Right cardiac atrium (tissue), 5 donors: ENCODE measurements around the gene ZNF296. TPM values are rescaled to one million over a fixed set of nuclear protein-coding genes. Genes with fewer than 3 reads are reported as not detected.

Experiments
- ATAC-seq, 2 donors: fragments of 200-7000 bp; cut with Tn5 transposase; one replicate each; pipeline versions ENCODE4 v1.8.0 to v1.9.1; 2020; ENCODE audit warnings: moderate library complexity in 2 of 2, mild to moderate bottlenecking in 1 of 2
- DNase-seq, 3 donors: peaks; one replicate each; pipeline ENCODE4 v3.0.0-alpha.2; 2020
- H3K27ac ChIP-seq: one replicate; pipeline ENCODE4 v1.5.1; 2013; ENCODE audit warnings: mild to moderate bottlenecking, low read length, control low read depth, moderate library complexity
- H3K27me3 ChIP-seq: one replicate; pipeline ENCODE4 v1.6.1; 2013; ENCODE audit not compliant: control insufficient read depth, insufficient read depth
- H3K4me1 ChIP-seq: one replicate; pipeline ENCODE4 v1.6.1; 2013; ENCODE audit warnings: low read length; ENCODE audit not compliant: control insufficient read depth, insufficient read depth
- H3K4me3 ChIP-seq: one replicate; pipeline ENCODE4 v1.5.1; 2013; ENCODE audit warnings: low read length, control low read depth
- H3K9me3 ChIP-seq: one replicate; pipeline ENCODE4 v1.6.1; 2013; ENCODE audit warnings: low read length; ENCODE audit not compliant: control insufficient read depth
- WGBS: extraction: QIAGEN DNeasy Blood & Tissue Kit; methylation state at CpG from one replicate; pipeline ENCODE4 v1.1.7; 2013; 5-methylcytosine and 5-hydroxymethylcytosine counted together
- intact Hi-C, 4 donors: fragments of 100-400 bp; cut with DNase I; formaldehyde crosslinking; loops; one replicate each; pipeline versions ENCODE4 v1.11.0 to v1.14.0; 2022 to 2023
- polyA plus RNA-seq: library from polyadenylated mRNA; stranded (reverse); fragments of 200-250 nt; gene quantifications from one replicate; pipeline ENCODE4 v1.2.3, GENCODE V29; 2013
- total RNA-seq, 4 donors: library from RNA; stranded (reverse); fragmentation: NEBNext Ultra II Directional; extraction: Animal tissue kit (Norgen Biotek cat#: 25700); gene quantifications; one replicate each; pipeline ENCODE4 v1.2.1, GENCODE V29; 2021
- donor health status: healthy with polysubstance abuse.
- donor health status: DM: no; HTN: yes; CAD: no.
- donor health status: DM: no; HTN: no; CAD: no.
- donor health status: DM: no; HTN: yes; CAD: no; lungs with severe emphysema.
- donor health status: DM: yes; HTN: yes; CAD: no.

The ZNF296 gene
- total and polyA plus RNA-seq, 5 donors, result 0.25 to 0.35 (median 0.27) TPM; not detected in 1

DNA sequence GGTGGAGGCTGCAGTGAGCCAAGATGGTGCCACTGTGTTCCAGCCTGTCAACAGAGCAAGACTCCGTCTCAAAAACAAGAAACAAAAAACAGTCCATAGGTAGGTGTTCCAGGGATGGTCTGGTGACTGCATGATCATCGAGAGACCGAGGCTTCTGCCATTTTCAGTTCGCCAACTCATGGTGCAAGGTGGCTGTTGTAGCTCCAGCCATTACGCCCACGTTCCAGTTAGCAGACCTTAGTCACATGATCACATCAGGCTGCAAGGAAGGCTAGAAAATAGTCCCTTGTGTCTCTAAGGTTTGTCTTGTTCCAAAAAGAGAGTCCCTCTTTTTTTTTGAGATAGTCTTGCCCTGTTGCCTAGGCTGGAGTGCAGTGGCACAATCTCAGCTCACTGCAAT is 40.5 kb downstream of the ZNF296 start:
- Histone ChIP-seq H3K9me3 (no peaks in the 10 kb centered on the region), H3K4me3 (no peak overlapping the region), H3K27ac (no peak overlapping the region), H3K27me3 (no peaks in the 10 kb centered on the region), H3K4me1 (peaks cover 4% of the 10 kb centered on the region)
- DNase-seq (no peak), ATAC-seq (no peak)
- intact Hi-C loops, result no loop called here
- 95% methylated on average over 6 of the region's 6 CpGs for WGBS

DNA sequence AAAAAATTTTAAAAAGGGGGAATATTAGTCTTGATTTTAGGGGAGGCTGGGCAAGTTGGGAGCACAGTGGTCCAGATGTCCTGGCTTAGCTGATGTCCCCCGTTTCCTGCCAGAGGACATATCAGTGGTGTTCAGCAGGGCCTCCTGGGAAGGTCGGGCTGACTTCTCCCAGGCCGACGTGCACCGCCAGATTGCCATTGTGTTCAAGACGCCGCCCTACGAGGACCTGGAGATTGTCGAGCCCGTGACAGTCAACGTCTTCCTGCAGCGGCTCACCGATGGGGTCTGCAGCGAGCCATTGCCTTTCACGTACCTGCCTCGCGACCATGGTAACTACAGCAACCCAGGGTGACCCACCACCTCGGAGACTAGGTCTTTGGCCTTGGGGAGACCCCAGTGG is 43.9 kb downstream of the ZNF296 start:
- no peak overlapping the region for H3K27ac ChIP-seq
- intact Hi-C loops, result no loop called here
- H3K4me3 ChIP-seq, result no peak overlapping the region
- WGBS, result 77% methylated on average over 18 of the region's 18 CpGs
- no peak for DNase-seq
- ATAC-seq, result no peak
- H3K4me1 ChIP-seq, result no peaks in the 10 kb centered on the region
- no peaks in the 10 kb centered on the region for H3K27me3 ChIP-seq
- no peaks in the 10 kb centered on the region for H3K9me3 ChIP-seq

DNA sequence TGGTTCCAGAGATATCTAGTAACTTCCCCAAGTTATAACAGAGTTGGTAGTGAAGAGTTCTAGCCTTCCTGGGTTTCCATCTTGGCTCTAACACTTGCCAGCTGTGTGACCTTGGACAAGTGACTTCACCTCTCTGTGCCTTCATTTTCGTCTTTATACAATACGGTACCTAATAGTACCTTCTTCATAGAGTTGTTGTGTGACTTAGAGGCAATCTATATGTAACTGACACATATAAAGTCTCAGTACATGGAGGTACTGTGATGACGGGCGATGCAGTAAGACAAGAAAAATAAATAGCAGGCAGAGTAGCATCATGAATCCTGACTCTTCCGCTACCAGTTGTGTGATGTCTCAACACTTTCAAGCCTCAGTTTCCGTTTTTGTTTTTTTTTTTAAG is 45.5 kb downstream of the ZNF296 start:
- WGBS, result 89% methylated on average over 6 of the region's 6 CpGs
- no peaks in the 10 kb centered on the region for H3K27me3 ChIP-seq
- no peak overlapping the region for H3K4me3 ChIP-seq
- DNase-seq (no peak), ATAC-seq (no peak)
- H3K9me3 ChIP-seq, result no peaks in the 10 kb centered on the region
- intact Hi-C loops, result no loop called here
- no peaks in the 10 kb centered on the region for H3K4me1 ChIP-seq
- no peak overlapping the region for H3K27ac ChIP-seq

DNA sequence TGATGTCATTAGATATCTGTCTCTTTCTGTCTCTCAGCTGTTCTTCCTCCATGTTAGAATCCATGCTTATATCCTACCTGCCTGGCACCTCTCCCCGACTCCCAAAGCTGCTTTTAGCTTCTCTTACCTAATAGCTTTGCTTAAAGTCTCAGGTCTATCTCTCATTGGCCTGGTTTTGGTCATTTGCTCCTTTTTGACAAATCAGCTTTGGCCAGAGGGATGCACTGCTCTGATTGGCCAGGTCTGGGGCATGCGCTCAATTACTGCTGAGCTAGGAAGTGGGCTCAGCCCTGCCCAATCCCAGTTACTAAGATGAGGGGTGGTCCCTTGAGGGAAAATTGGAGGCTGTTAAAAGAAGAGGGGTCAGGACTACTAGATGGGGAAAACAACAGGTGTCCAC is 48.9 kb downstream of the ZNF296 start:
- no peaks in the 10 kb centered on the region for H3K4me1 ChIP-seq

DNA sequence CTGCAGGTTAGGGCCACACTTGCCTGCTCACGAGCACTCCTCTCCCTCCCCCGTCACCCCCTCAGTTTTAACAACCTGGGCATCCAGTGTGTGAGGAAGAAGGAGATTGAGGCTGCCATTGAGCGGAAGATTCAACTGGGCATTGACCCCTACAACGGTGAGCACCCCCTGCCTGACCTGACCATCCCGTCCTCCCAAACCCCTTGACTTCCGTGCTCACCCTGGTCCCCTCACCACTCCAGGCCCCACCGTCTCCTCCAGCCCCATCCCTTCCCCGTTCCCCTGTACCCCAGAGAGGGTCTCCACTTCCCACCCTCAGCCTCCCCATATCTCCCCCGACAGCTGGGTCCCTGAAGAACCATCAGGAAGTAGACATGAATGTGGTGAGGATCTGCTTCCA is 51.0 kb downstream of the ZNF296 start:
- H3K4me3 ChIP-seq, result no peak overlapping the region
- intact Hi-C loops, result no loop called here
- H3K9me3 ChIP-seq, result no peaks in the 10 kb centered on the region
- no peak overlapping the region for H3K27ac ChIP-seq
- DNase-seq (no peak), ATAC-seq (no peak)
- no peaks in the 10 kb centered on the region for H3K27me3 ChIP-seq
- 97% methylated on average over 9 of the region's 9 CpGs for WGBS
- H3K4me1 ChIP-seq, result no peaks in the 10 kb centered on the region

More for the DNA sequence above, 48.9 kb downstream of the ZNF296 start:
- Histone ChIP-seq H3K4me3 (no peak overlapping the region), H3K27ac (no peak overlapping the region), H3K27me3 (no peaks in the 10 kb centered on the region), H3K9me3 (no peaks in the 10 kb centered on the region)
- DNase-seq (no peak), ATAC-seq (no peak)
- intact Hi-C loops, result no loop called here
- WGBS, result 97% methylated on average over 2 of the region's 2 CpGs

DNA sequence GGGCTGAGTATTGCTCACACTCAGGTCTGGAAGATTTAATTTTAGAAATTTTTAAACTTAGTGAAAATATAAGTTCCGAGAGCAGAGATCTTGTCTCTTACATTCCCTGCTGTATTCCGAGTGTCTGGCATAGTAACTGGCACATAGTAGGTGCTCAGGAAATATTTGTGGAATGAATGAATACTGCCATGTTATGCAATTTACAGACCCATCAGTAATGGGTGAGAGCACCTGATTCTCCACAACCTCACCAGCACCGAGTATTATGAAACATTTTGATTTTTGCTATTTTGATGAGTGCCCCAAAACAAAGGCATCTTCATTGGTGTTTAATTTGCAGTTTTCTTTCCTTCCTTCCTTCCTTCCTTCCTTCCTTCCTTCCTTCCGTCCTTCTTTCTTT is 53.2 kb downstream of the ZNF296 start:
- Histone ChIP-seq H3K4me3 (no peak overlapping the region), H3K27ac (no peak overlapping the region), H3K9me3 (no peaks in the 10 kb centered on the region), H3K27me3 (no peaks in the 10 kb centered on the region), H3K4me1 (no peaks in the 10 kb centered on the region)
- DNase-seq (no peak), ATAC-seq (no peak)
- intact Hi-C loops, result no loop called here
- 85% methylated on average over 4 of the region's 4 CpGs for WGBS

DNA sequence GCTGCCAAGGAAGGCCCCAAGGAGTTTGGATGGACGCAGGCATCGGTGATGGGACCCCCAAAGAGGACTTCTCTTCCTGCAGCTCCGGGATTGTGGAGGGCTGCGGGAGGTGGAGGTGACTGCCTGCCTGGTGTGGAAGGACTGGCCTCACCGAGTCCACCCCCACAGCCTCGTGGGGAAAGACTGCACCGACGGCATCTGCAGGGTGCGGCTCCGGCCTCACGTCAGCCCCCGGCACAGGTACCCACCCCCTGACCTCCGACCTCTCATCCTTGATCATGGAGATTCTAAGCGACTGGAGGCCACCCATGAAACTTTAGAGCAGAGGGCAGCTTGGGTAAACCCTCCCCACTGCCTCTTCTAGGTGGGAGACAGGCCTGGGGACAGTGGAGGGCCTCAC is 54.3 kb downstream of the ZNF296 start:
- DNase-seq, result no peak
- H3K9me3 ChIP-seq, result no peaks in the 10 kb centered on the region
- no peak overlapping the region for H3K4me3 ChIP-seq

More for the DNA sequence above, 54.3 kb downstream of the ZNF296 start:
- intact Hi-C loops, result no loop called here
- Histone ChIP-seq H3K27me3 (no peaks in the 10 kb centered on the region), H3K4me1 (no peaks in the 10 kb centered on the region), H3K27ac (no peak overlapping the region)
- WGBS, result 79% methylated on average over 14 of the region's 14 CpGs
- ATAC-seq, result no peak

Other genes with a start within 250 kb of the ZNF296 start
- 100 to 1,000 TPM in 1 of 4 donors, 10 to 100 TPM in 3; 47.8 to 106 (median 57.5) TPM for gene NECTIN2, start 230.2 kb downstream of the ZNF296 start, total RNA-seq
- 44.2 TPM for gene NECTIN2, start 230.2 kb downstream of the ZNF296 start, polyA plus RNA-seq
- 10 to 100 TPM; 36.7 to 51.4 (median 46.8) TPM for gene TOMM40, start 185.2 kb downstream of the ZNF296 start, total RNA-seq
- gene TOMM40, start 185.2 kb downstream of the ZNF296 start, polyA plus RNA-seq, result 38.5 TPM
- 10 to 100 TPM; 28.6 to 86.2 (median 82.2) TPM for gene APOE, start 170.7 kb downstream of the ZNF296 start, total RNA-seq
- 109 TPM for gene APOE, start 170.7 kb downstream of the ZNF296 start, polyA plus RNA-seq
- 1 to 10 TPM; 3.1 to 10.0 (median 6.2) TPM for gene APOC1, start 161.9 kb downstream of the ZNF296 start, total RNA-seq
- gene APOC1, start 161.9 kb downstream of the ZNF296 start, polyA plus RNA-seq, result 15.4 TPM
- gene APOC4, start 134.2 kb downstream of the ZNF296 start, total RNA-seq, result not detected
- not detected for gene APOC4, start 134.2 kb downstream of the ZNF296 start, polyA plus RNA-seq
- gene APOC2, start 130.4 kb downstream of the ZNF296 start, total RNA-seq, result not detected
- gene APOC2, start 130.4 kb downstream of the ZNF296 start, polyA plus RNA-seq, result 0.68 TPM
- 100 to 1,000 TPM in 2 of 4 donors, 10 to 100 TPM in 2; 81.4 to 106 (median 93.0) TPM for gene CLPTM1, start 121.1 kb downstream of the ZNF296 start, total RNA-seq
- 85.7 TPM for gene CLPTM1, start 121.1 kb downstream of the ZNF296 start, polyA plus RNA-seq
- 1 to 10 TPM; 2.3 to 6.5 (median 3.3) TPM for gene RELB, start 75.0 kb downstream of the ZNF296 start, total RNA-seq
- 2.4 TPM for gene RELB, start 75.0 kb downstream of the ZNF296 start, polyA plus RNA-seq
- gene CLASRP, start 37.4 kb downstream of the ZNF296 start, total RNA-seq, result 10 to 100 TPM; 34.3 to 36.7 (median 36.1) TPM
- gene CLASRP, start 37.4 kb downstream of the ZNF296 start, polyA plus RNA-seq, result 36.8 TPM
- 10 to 100 TPM; 10.9 to 15.0 (median 12.8) TPM for gene GEMIN7, start 2.8 kb upstream of the ZNF296 start, total RNA-seq
- gene GEMIN7, start 2.8 kb upstream of the ZNF296 start, polyA plus RNA-seq, result 27.9 TPM
- gene PPP1R37, start 16.7 kb upstream of the ZNF296 start, total RNA-seq, result 10 to 100 TPM; 16.5 to 24.9 (median 18.9) TPM
- gene PPP1R37, start 16.7 kb upstream of the ZNF296 start, polyA plus RNA-seq, result 23.4 TPM
- gene NKPD1, start 84.5 kb upstream of the ZNF296 start, total RNA-seq, result under 1 TPM in 1 of 4 donors, not detected in 3; 0.06 TPM
- gene NKPD1, start 84.5 kb upstream of the ZNF296 start, polyA plus RNA-seq, result 0.07 TPM
- 10 to 100 TPM; 15.2 to 19.4 (median 17.2) TPM for gene TRAPPC6A, start 101.8 kb upstream of the ZNF296 start, total RNA-seq
- gene TRAPPC6A, start 101.8 kb upstream of the ZNF296 start, polyA plus RNA-seq, result 26.5 TPM
- 1 to 10 TPM; 3.8 to 8.2 (median 6.2) TPM for gene BLOC1S3, start 102.3 kb upstream of the ZNF296 start, total RNA-seq
- 2.4 TPM for gene BLOC1S3, start 102.3 kb upstream of the ZNF296 start, polyA plus RNA-seq
- 1 to 10 TPM; 3.4 to 5.6 (median 4.5) TPM for gene EXOC3L2, start 168.9 kb upstream of the ZNF296 start, total RNA-seq
- 2.7 TPM for gene EXOC3L2, start 168.9 kb upstream of the ZNF296 start, polyA plus RNA-seq
- gene MARK4, start 174.8 kb upstream of the ZNF296 start, total RNA-seq, result 10 to 100 TPM; 29.0 to 54.5 (median 40.4) TPM
- gene MARK4, start 174.8 kb upstream of the ZNF296 start, polyA plus RNA-seq, result 21.0 TPM
- 1,000 to 10,000 TPM; 2,910 to 4,826 (median 3,330) TPM for gene CKM, start 246.4 kb upstream of the ZNF296 start, total RNA-seq
- gene CKM, start 246.4 kb upstream of the ZNF296 start, polyA plus RNA-seq, result 5,160 TPM